ENCODE data around the gene YJEFN3.

GRCh38 chr19:19492026-19492610, 36.6 kb upstream of the YJEFN3 start:
- TF ChIP-seq TAF1 (IDR thresholded peaks at IDR 0.05; ENCODE audit: low read depth, low read length) (no peak), SPI1 (IDR thresholded peaks at IDR 0.05; ENCODE audit: low read depth, low read length) (no peak), POLR2AphosphoS5 (IDR thresholded peaks at IDR 0.05; ENCODE audit: low read depth, low read length) (no peak)

Data from GM12891 (cell line).